Lung (tissue), 12 donors: ENCODE measurements around the gene NDFIP1. TPM values are rescaled to one million over a fixed set of nuclear protein-coding genes. Genes with fewer than 3 reads are reported as not detected.

Experiments used
- ATAC-seq: fragments of 200-7000 bp; cut with Tn5 transposase; one replicate; pipeline ENCODE4 v1.9.1; 2020; ENCODE audit warnings: moderate number of reproducible peaks; ENCODE audit not compliant: insufficient read depth, low FRiP score
- DNase-seq, 3 donors: peaks; one replicate each; pipeline ENCODE4 v3.0.0-alpha.2; 2013 to 2017
- H3K27ac ChIP-seq, 2 donors: one replicate each; pipeline ENCODE4 v1.5.1; 2013; ENCODE audit warnings: mild to moderate bottlenecking in 2 of 2, moderate library complexity in 2 of 2, control low read depth in 1 of 2, inconsistent platforms in 1 of 2, low read depth in 1 of 2, low read length in 1 of 2
- H3K27me3 ChIP-seq, 3 donors: one replicate each; pipeline ENCODE4 v1.5.1; 2013; ENCODE audit warnings: low read length in 2 of 3; ENCODE audit not compliant: control insufficient read depth in 3 of 3, insufficient read depth in 3 of 3
- H3K36me3 ChIP-seq, 4 donors: one replicate each; pipeline ENCODE4 v1.5.1; 2013; ENCODE audit warnings: low read length in 4 of 4, mild to moderate bottlenecking in 1 of 4, moderate library complexity in 1 of 4; ENCODE audit not compliant: control insufficient read depth in 4 of 4, insufficient read depth in 4 of 4
- H3K4me1 ChIP-seq, 5 donors: one replicate each; pipeline ENCODE4 v1.5.1; 2013; ENCODE audit warnings: low read length in 5 of 5, mild to moderate bottlenecking in 2 of 5, moderate library complexity in 1 of 5; ENCODE audit not compliant: control insufficient read depth in 5 of 5, insufficient read depth in 5 of 5
- H3K4me3 ChIP-seq: one replicate; pipeline ENCODE4 v1.5.1; 2013; ENCODE audit warnings: mild to moderate bottlenecking, control low read depth, moderate library complexity
- H3K9ac ChIP-seq, 2 donors: one replicate each; pipeline ENCODE4 v1.5.1; 2013; ENCODE audit warnings: low read length in 2 of 2, control low read depth in 1 of 2; ENCODE audit not compliant: insufficient read depth in 1 of 2
- H3K9me3 ChIP-seq, 4 donors: one replicate each; pipeline ENCODE4 v1.5.1; 2013; ENCODE audit warnings: low read length in 3 of 4, mild to moderate bottlenecking in 1 of 4, moderate library complexity in 1 of 4; ENCODE audit not compliant: control insufficient read depth in 4 of 4, insufficient read depth in 3 of 4
- CTCF ChIP-seq: IDR thresholded peaks from 2 replicates; pipeline ENCODE4 v1.5.1; 2012; ENCODE audit warnings: mild to moderate bottlenecking; ENCODE audit errors: control extremely low read depth, extremely low read depth
- WGBS, 2 donors: extraction: QIAGEN DNeasy Blood & Tissue Kit; methylation state at CpG; one replicate each; pipeline ENCODE4 v1.1.7; 2013; 5-methylcytosine and 5-hydroxymethylcytosine counted together
- polyA plus RNA-seq, 2 donors: library from polyadenylated mRNA; stranded (reverse); fragments of 200-250 nt; gene quantifications; one replicate each; pipeline ENCODE4 v1.2.1, GENCODE V29; 2013
- total RNA-seq, 2 donors: library from RNA; depleted of rRNA in 1 of 2; stranded (reverse); fragments of >200 nt in 1 of 2; gene quantifications; one replicate each; pipeline ENCODE4 v1.2.1, GENCODE V29; 2014 to 2021
- donor health status: control.
- donor health status: control.
- donor health status: Bipolar disorder and iron deficiency.
- donor health status: healthy.
- donor health status: DM: yes; HTN: yes; CAD: no.

Gene NDFIP1
- total and polyA plus RNA-seq, 4 donors, result 31.5 to 106 (median 68.4) TPM

GRCh38 chr5:142150431-142150830 lies 41.9 kb downstream of the NDFIP1 start:
- Histone ChIP-seq H3K9me3 (no peaks in the 10 kb centered on the region), H3K27me3 (no peaks in the 10 kb centered on the region), H3K4me3 (no peak overlapping the region), H3K27ac (no peak overlapping the region), H3K9ac (no peak overlapping the region), H3K4me1 (peaks cover 0 to 2% (median 0%) of the 10 kb centered on the region in 5 donors), H3K36me3 (peaks cover 6 to 32% (median 15%) of the 10 kb centered on the region in 4 donors)
- 92 to 93% methylated on average over 8 of the region's 8 CpGs for WGBS, 2 donors
- ATAC-seq (no peak), DNase-seq (no peak)
- no peak for TF ChIP-seq CTCF

- no peak overlapping the region for H3K27ac ChIP-seq
- TF ChIP-seq CTCF, result peak; percentile 91
- H3K9me3 ChIP-seq, result no peaks in the 10 kb centered on the region
- H3K9ac ChIP-seq, result no peak overlapping the region
- WGBS, 2 donors, result 41 to 56% methylated on average over 3 of the region's 3 CpGs
- DNase-seq (peak; percentile 68 to 93 (median 89)), ATAC-seq (peak; percentile 41)
- H3K36me3 ChIP-seq, result peaks cover 4 to 20% (median 8%) of the 10 kb centered on the region in 4 donors
- no peaks in the 10 kb centered on the region for H3K27me3 ChIP-seq
- no peak overlapping the region for H3K4me3 ChIP-seq
- peaks cover 0 to 2% (median 0%) of the 10 kb centered on the region in 5 donors for H3K4me1 ChIP-seq
Measured at GRCh38 chr5:142151436-142152383, 43.1 kb downstream of the NDFIP1 start.

GRCh38 chr5:142152384-142152732 lies 43.8 kb downstream of the NDFIP1 start:
- 88 to 96% methylated on average over 1 of the region's 1 CpG for WGBS, 2 donors
- no peaks in the 10 kb centered on the region for H3K27me3 ChIP-seq
- TF ChIP-seq CTCF, result no peak

More at GRCh38 chr5:142152384-142152732, 43.8 kb downstream of the NDFIP1 start:
- Histone ChIP-seq H3K36me3 (peaks cover 2 to 14% (median 3%) of the 10 kb centered on the region in 4 donors), H3K9ac (no peak overlapping the region), H3K4me1 (peaks cover 0 to 7% (median 0%) of the 10 kb centered on the region in 5 donors), H3K4me3 (no peak overlapping the region), H3K9me3 (no peaks in the 10 kb centered on the region), H3K27ac (no peak overlapping the region)
- DNase-seq (peak in 1 of 3 donors; percentile 62), ATAC-seq (no peak)
